SK-N-SH (cell line): ENCODE data around the gene MEA1. TPM values are rescaled to one million over a fixed set of nuclear protein-coding genes. Genes with fewer than 3 reads are reported as not detected.

ENCODE experiments used
- CTCF ChIA-PET: fragments of 300-600, 350-600 bp; formaldehyde crosslinking; extraction: SDS; loops from one replicate; lab custom pipeline; 2021; lab: Yijun Ruan, JAX
- POLR2A ChIA-PET: fragments of 350-600 bp; sonication (Branson Sonifier 250); formaldehyde crosslinking; extraction: SDS; loops from one replicate; lab custom pipeline; 2020; ENCODE audit warnings: antibody characterized with exemption, inconsistent platforms; lab: Yijun Ruan, JAX
- DNase-seq: peaks from one replicate; pipeline ENCODE4 v3.0.0; 2012
- H2AFZ ChIP-seq: fragments of 200-600 bp; sonication (generic); 2 replicates; pipeline ENCODE4 v1.8.1; 2016; ENCODE audit warnings: antibody characterized with exemption, mild to moderate bottlenecking, low read depth
- H3F3A ChIP-seq: fragments of 200-600 bp; sonication (generic); replicated peaks from 2 replicates; pipeline ENCODE3; 2016; ENCODE audit warnings: antibody characterized with exemption, mild to moderate bottlenecking; ENCODE audit not compliant: insufficient read depth
- H3K27ac ChIP-seq, 2 experiments: fragments of 200-500 bp in 1 of 2; fragments of 200-600 bp in 1 of 2; sonication (Bioruptor generic) in 1 of 2; sonication (generic), shearing (Covaris generic) in 1 of 2; 2 replicates each; pipeline versions ENCODE4 v1.5.1 to v1.6.1; 2014 to 2016; ENCODE audit warnings: low read depth in 2 of 2, inconsistent platforms in 1 of 2, low read length in 1 of 2, mild to moderate bottlenecking in 1 of 2, mixed read lengths in 1 of 2
- H3K27me3 ChIP-seq: fragments of 200-600 bp; sonication (generic), shearing (Covaris generic); 2 replicates; pipeline ENCODE4 v1.6.1; 2016; ENCODE audit warnings: mixed run types; ENCODE audit not compliant: insufficient read depth
- H3K36me3 ChIP-seq, 2 experiments: fragments of 200-500 bp in 1 of 2; fragments of 200-600 bp in 1 of 2; sonication (Bioruptor generic) in 1 of 2; sonication (generic) in 1 of 2; replicated peaks in 1 of 2; 2 replicates each; pipeline versions ENCODE3 to v1.5.1; 2014 to 2016; ENCODE audit warnings: low read length in 1 of 2, mild to moderate bottlenecking in 1 of 2; ENCODE audit not compliant: insufficient read depth in 2 of 2, control insufficient read depth in 1 of 2
- H3K4me1 ChIP-seq, 2 experiments: fragments of 200-500 bp in 1 of 2; fragments of 200-600 bp in 1 of 2; sonication (Bioruptor generic) in 1 of 2; sonication (generic), shearing (Covaris generic) in 1 of 2; 2 replicates each; pipeline versions ENCODE4 v1.5.1 to v1.6.1; 2014 to 2016; ENCODE audit warnings: low read depth in 1 of 2, low read length in 1 of 2, mixed run types in 1 of 2; ENCODE audit not compliant: insufficient read depth in 2 of 2, control insufficient read depth in 1 of 2
- H3K4me2 ChIP-seq: fragments of 200-600 bp; sonication (generic), shearing (Covaris generic); 2 replicates; pipeline ENCODE4 v1.6.1; 2017; ENCODE audit warnings: mixed run types
- H3K4me3 ChIP-seq, 2 experiments: fragments of 200-500 bp in 1 of 2; fragments of 200-600 bp in 1 of 2; sonication (Bioruptor generic) in 1 of 2; sonication (generic), shearing (Covaris generic) in 1 of 2; 2 replicates each; pipeline versions ENCODE4 v1.5.1 to v1.8.1; 2014 to 2016; ENCODE audit warnings: low read depth in 2 of 2, inconsistent platforms in 1 of 2, low read length in 1 of 2, mild to moderate bottlenecking in 1 of 2, mixed read lengths in 1 of 2, moderate library complexity in 1 of 2
- H3K79me2 ChIP-seq: fragments of 200-600 bp; sonication (generic); 2 replicates; pipeline ENCODE4 v1.8.1; 2017; ENCODE audit warnings: mild to moderate bottlenecking; ENCODE audit not compliant: insufficient read depth
- H3K9ac ChIP-seq: fragments of 200-600 bp; sonication (generic); 2 replicates; pipeline ENCODE4 v1.6.1; 2017; ENCODE audit warnings: mixed run types
- H3K9me2 ChIP-seq: fragments of 200-600 bp; sonication (generic); 2 replicates; pipeline ENCODE4 v1.6.1; 2017; ENCODE audit warnings: mixed run types
- H3K9me3 ChIP-seq: fragments of 200-600 bp; sonication (generic); 2 replicates; pipeline ENCODE4 v1.6.1; 2017; ENCODE audit warnings: mixed run types, mild to moderate bottlenecking, moderate library complexity
- H4K20me1 ChIP-seq: fragments of 200-600 bp; sonication (generic); 2 replicates; pipeline ENCODE4 v1.6.1; 2017; ENCODE audit warnings: mild to moderate bottlenecking, mixed run types; ENCODE audit not compliant: insufficient read depth
- CHD2 ChIP-seq: fragments of 150-350 bp; IDR thresholded peaks from 2 replicates; pipeline ENCODE4 v1.6.1; 2018; ENCODE audit warnings: low read length; ENCODE audit not compliant: partially characterized antibody
- EZH2phosphoT487 ChIP-seq: fragments of 200-600 bp; sonication (generic); IDR thresholded peaks from 2 replicates; pipeline ENCODE4 v1.6.1; 2017; ENCODE audit warnings: low read depth, mixed run types, mild to moderate bottlenecking, antibody characterized with exemption, moderate library complexity, borderline replicate concordance
- GABPA ChIP-seq: IDR thresholded peaks from 2 replicates; pipeline ENCODE4 v1.4.0; 2012; ENCODE audit warnings: low read depth, mild to moderate bottlenecking
- JUND ChIP-seq: IDR thresholded peaks from 2 replicates; pipeline ENCODE4 v1.4.0; 2012
- MXI1 ChIP-seq: IDR thresholded peaks from 2 replicates; pipeline ENCODE4 v1.6.1; 2012; ENCODE audit warnings: mild to moderate bottlenecking, low read depth, low read length, improper control_type of control experiment
- NFIC ChIP-seq: IDR thresholded peaks from 2 replicates; pipeline ENCODE4 v1.4.0; 2012; ENCODE audit warnings: borderline replicate concordance
- POLR2AphosphoS5 ChIP-seq: IDR thresholded peaks from 2 replicates; pipeline ENCODE4 v1.6.1; 2012; ENCODE audit warnings: low read depth, low read length
- RXRA ChIP-seq: IDR thresholded peaks from 2 replicates; pipeline ENCODE4 v1.4.0; 2012; ENCODE audit warnings: low read depth, mild to moderate bottlenecking, borderline replicate concordance
- SMC3 ChIP-seq: IDR thresholded peaks from 2 replicates; pipeline ENCODE4 v1.6.1; 2012; ENCODE audit warnings: low read depth, low read length, improper control_type of control experiment
- TEAD4 ChIP-seq: IDR thresholded peaks from 2 replicates; pipeline ENCODE4 v1.4.0; 2012; ENCODE audit warnings: mild to moderate bottlenecking, borderline replicate concordance; ENCODE audit not compliant: insufficient read depth
- WGBS: methylation state at CpG from one replicate; pipeline ENCODE4 v1.1.6; 2017; ENCODE audit warnings: low lambda C conversion rate; 5-methylcytosine and 5-hydroxymethylcytosine counted together
- polyA plus RNA-seq, 3 experiments: library from polyadenylated mRNA; depleted of rRNA; stranded (reverse); fragments of >200 nt; gene quantifications; 2 replicates each; pipeline ENCODE4 v1.2.3, GENCODE V29; 2012
- TF ChIP-seq, protein P1 (sequence below): fragments of 150-350 bp; IDR thresholded peaks from 2 replicates; pipeline ENCODE4 v1.6.1; 2017; ENCODE audit warnings: antibody characterized with exemption, low read length, low read depth, borderline replicate concordance
- TF ChIP-seq, protein P2 (sequence below): IDR thresholded peaks from 2 replicates; pipeline ENCODE4 v1.6.1; 2012; ENCODE audit warnings: mild to moderate bottlenecking, low read depth, low read length, moderate library complexity
- TF ChIP-seq, protein P3 (sequence below): IDR thresholded peaks from 2 replicates; pipeline ENCODE4 v1.4.0; 2012; ENCODE audit warnings: low read depth, borderline replicate concordance
- TF ChIP-seq, protein P4 (sequence below): fragments of 150-350 bp; IDR thresholded peaks from 2 replicates; pipeline ENCODE4 v1.6.1; 2016; ENCODE audit warnings: mild to moderate bottlenecking, low read depth, low read length
- TF ChIP-seq, protein P5 (sequence below): IDR thresholded peaks from 2 replicates; pipeline ENCODE4 v1.4.0; 2012; ENCODE audit warnings: low read depth, borderline replicate concordance
- TF ChIP-seq, protein P6 (sequence below): IDR thresholded peaks from 2 replicates; pipeline ENCODE4; 2012

The MEA1 gene
- polyA plus RNA-seq, 1 of the 3 experiments (the other 2 are of a cell fraction): 171 TPM

DNA sequence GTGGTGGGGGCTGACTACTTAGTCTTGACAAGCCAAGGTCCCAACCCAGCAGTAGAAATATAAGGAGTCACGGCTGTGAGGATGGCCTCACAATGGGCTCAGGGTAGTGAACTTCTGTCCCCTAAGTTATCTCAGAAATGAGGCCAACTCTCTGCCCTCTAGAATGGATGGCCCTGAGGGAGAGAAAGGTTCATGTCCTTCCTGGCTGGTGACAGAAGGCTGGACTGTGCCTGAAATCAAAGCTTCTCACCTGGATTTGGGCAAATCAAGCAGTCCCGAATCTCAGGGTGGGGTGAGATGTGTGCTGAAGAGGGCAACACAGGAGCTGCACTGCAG is 20.4 kb upstream of the MEA1 start (continued):
- TF ChIP-seq, protein P1, sequence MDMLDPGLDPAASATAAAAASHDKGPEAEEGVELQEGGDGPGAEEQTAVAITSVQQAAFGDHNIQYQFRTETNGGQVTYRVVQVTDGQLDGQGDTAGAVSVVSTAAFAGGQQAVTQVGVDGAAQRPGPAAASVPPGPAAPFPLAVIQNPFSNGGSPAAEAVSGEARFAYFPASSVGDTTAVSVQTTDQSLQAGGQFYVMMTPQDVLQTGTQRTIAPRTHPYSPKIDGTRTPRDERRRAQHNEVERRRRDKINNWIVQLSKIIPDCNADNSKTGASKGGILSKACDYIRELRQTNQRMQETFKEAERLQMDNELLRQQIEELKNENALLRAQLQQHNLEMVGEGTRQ: no peak

DNA sequence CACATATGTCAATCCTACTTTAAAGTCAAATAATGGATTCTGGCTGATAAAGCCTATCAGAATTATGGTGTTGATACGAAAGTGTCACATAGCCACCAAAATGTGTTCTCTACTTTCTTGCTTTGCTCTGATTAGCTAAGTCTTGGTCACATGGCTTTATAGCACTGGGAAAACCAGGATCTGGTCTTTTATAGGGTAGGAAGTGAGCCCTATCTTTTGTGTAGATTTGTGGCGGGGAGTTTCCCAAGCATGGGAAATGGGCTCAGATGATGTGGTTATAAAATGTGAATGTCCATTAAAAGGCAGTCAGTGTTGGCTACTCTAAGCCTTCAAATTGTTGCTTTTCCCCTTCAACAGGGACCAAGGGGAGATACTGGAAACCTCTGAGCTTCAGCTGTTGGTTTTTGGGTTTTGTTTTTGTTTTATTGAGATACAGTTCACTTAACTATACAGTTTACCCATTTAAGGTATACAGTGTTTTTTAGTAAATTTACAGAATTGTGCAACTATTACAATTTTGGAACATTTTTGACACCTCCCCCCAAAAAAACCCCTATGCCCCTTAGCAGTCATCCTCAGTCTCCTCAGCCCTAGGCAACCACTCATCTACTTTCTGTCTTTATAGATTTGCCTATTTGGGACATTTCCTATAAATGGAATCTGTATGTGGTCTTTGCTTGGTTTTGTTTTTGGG is 19.9 kb upstream of the MEA1 start:
- POLR2A ChIA-PET: interaction anchor here (0.8 to 1.5 kb wide), 3 partner anchors 13 to 21 kb away, joined by 3 to 5 read pairs (median 4); partner anchors contain the start of gene CUL7
- no peaks in the 10 kb centered on the region for H4K20me1 ChIP-seq
- no peak overlapping the region for H2AFZ ChIP-seq
- no peak overlapping the region for H3K27ac ChIP-seq
- CTCF ChIA-PET: interaction anchor here (0.6 to 1.0 kb wide), 2 partner anchors 11 to 110 kb away, joined by 3 read pairs; no protein-coding TSS in a partner anchor
- H3K36me3 ChIP-seq: peaks cover 41 to 45% of the 10 kb centered on the region in 2 experiments
- no peak for DNase-seq
- H3K4me2 ChIP-seq: no peak overlapping the region
- H3K27me3 ChIP-seq: no peaks in the 10 kb centered on the region
- peaks cover 29% of the 10 kb centered on the region for H3F3A ChIP-seq
- no peaks in the 10 kb centered on the region for H3K9me3 ChIP-seq
- 97% methylated on average over 2 of the region's 2 CpGs for WGBS
- H3K4me1 ChIP-seq: no peaks in the 10 kb centered on the region
- H3K9me2 ChIP-seq: no peaks in the 10 kb centered on the region
- H3K4me3 ChIP-seq: no peak overlapping the region
- H3K79me2 ChIP-seq: no peaks in the 10 kb centered on the region
- TF ChIP-seq MXI1 (no peak), GABPA (no peak), NFIC (no peak), TEAD4 (no peak), POLR2AphosphoS5 (no peak), JUND (no peak), CHD2 (no peak), EZH2phosphoT487 (no peak), SMC3 (no peak), RXRA (no peak)
- TF ChIP-seq, protein P2, sequence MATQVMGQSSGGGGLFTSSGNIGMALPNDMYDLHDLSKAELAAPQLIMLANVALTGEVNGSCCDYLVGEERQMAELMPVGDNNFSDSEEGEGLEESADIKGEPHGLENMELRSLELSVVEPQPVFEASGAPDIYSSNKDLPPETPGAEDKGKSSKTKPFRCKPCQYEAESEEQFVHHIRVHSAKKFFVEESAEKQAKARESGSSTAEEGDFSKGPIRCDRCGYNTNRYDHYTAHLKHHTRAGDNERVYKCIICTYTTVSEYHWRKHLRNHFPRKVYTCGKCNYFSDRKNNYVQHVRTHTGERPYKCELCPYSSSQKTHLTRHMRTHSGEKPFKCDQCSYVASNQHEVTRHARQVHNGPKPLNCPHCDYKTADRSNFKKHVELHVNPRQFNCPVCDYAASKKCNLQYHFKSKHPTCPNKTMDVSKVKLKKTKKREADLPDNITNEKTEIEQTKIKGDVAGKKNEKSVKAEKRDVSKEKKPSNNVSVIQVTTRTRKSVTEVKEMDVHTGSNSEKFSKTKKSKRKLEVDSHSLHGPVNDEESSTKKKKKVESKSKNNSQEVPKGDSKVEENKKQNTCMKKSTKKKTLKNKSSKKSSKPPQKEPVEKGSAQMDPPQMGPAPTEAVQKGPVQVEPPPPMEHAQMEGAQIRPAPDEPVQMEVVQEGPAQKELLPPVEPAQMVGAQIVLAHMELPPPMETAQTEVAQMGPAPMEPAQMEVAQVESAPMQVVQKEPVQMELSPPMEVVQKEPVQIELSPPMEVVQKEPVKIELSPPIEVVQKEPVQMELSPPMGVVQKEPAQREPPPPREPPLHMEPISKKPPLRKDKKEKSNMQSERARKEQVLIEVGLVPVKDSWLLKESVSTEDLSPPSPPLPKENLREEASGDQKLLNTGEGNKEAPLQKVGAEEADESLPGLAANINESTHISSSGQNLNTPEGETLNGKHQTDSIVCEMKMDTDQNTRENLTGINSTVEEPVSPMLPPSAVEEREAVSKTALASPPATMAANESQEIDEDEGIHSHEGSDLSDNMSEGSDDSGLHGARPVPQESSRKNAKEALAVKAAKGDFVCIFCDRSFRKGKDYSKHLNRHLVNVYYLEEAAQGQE: no peak
- TF ChIP-seq, protein P3, sequence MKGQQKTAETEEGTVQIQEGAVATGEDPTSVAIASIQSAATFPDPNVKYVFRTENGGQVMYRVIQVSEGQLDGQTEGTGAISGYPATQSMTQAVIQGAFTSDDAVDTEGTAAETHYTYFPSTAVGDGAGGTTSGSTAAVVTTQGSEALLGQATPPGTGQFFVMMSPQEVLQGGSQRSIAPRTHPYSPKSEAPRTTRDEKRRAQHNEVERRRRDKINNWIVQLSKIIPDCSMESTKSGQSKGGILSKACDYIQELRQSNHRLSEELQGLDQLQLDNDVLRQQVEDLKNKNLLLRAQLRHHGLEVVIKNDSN: no peak
- TF ChIP-seq, protein P4, sequence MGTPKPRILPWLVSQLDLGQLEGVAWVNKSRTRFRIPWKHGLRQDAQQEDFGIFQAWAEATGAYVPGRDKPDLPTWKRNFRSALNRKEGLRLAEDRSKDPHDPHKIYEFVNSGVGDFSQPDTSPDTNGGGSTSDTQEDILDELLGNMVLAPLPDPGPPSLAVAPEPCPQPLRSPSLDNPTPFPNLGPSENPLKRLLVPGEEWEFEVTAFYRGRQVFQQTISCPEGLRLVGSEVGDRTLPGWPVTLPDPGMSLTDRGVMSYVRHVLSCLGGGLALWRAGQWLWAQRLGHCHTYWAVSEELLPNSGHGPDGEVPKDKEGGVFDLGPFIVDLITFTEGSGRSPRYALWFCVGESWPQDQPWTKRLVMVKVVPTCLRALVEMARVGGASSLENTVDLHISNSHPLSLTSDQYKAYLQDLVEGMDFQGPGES: no peak
- TF ChIP-seq, protein P5, sequence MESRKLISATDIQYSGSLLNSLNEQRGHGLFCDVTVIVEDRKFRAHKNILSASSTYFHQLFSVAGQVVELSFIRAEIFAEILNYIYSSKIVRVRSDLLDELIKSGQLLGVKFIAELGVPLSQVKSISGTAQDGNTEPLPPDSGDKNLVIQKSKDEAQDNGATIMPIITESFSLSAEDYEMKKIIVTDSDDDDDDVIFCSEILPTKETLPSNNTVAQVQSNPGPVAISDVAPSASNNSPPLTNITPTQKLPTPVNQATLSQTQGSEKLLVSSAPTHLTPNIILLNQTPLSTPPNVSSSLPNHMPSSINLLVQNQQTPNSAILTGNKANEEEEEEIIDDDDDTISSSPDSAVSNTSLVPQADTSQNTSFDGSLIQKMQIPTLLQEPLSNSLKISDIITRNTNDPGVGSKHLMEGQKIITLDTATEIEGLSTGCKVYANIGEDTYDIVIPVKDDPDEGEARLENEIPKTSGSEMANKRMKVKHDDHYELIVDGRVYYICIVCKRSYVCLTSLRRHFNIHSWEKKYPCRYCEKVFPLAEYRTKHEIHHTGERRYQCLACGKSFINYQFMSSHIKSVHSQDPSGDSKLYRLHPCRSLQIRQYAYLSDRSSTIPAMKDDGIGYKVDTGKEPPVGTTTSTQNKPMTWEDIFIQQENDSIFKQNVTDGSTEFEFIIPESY: no peak
- TF ChIP-seq, protein P6, sequence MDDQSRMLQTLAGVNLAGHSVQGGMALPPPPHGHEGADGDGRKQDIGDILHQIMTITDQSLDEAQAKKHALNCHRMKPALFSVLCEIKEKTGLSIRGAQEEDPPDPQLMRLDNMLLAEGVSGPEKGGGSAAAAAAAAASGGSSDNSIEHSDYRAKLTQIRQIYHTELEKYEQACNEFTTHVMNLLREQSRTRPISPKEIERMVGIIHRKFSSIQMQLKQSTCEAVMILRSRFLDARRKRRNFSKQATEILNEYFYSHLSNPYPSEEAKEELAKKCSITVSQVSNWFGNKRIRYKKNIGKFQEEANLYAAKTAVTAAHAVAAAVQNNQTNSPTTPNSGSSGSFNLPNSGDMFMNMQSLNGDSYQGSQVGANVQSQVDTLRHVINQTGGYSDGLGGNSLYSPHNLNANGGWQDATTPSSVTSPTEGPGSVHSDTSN: no peak
- no peak overlapping the region for H3K9ac ChIP-seq
